Breast epithelium (tissue), 4 donors: ENCODE measurements around the gene STIP1. TPM values are rescaled to one million over a fixed set of nuclear protein-coding genes. Genes with fewer than 3 reads are reported as not detected.

ENCODE experiments used
- DNase-seq, 2 donors: peaks; one replicate each; pipeline ENCODE4 v3.0.0-alpha.2; 2019; ENCODE audit warnings: low spot score in 2 of 2
- H3K27ac ChIP-seq, 2 donors: fragments of 200-600 bp; sonication (generic) in 1 of 2; one replicate each; pipeline ENCODE4 v1.5.1; 2016 to 2019; ENCODE audit warnings: mild to moderate bottlenecking in 1 of 2
- H3K27me3 ChIP-seq, 2 donors: fragments of 200-600 bp; sonication (generic) in 1 of 2; one replicate each; pipeline versions ENCODE4 v1.5.1 to v1.6.0; 2017 to 2019; ENCODE audit warnings: control low read depth in 1 of 2, mild to moderate bottlenecking in 1 of 2
- H3K36me3 ChIP-seq: fragments of 200-600 bp; one replicate; pipeline ENCODE4 v1.5.1; 2019
- H3K4me1 ChIP-seq, 2 donors: fragments of 200-600 bp; sonication (generic); one replicate each; pipeline ENCODE4 v1.5.1; 2016 to 2019; ENCODE audit warnings: control low read depth in 1 of 2
- H3K4me3 ChIP-seq, 3 donors: fragments of 200-600 bp; sonication (generic); 1 replicate in 2 of 3; 2 replicates in 1 of 3; pipeline ENCODE4 v1.5.1; 2016 to 2019; ENCODE audit warnings: mild to moderate bottlenecking in 3 of 3, moderate library complexity in 2 of 3
- H3K9me3 ChIP-seq, 2 donors: fragments of 200-600 bp; sonication (generic) in 1 of 2; one replicate each; pipeline ENCODE4 v1.5.1; 2016 to 2019; ENCODE audit warnings: control low read depth in 1 of 2
- CTCF ChIP-seq, 3 donors: fragments of 450-650 bp; IDR thresholded peaks; one replicate each; pipeline ENCODE4 v1.5.1; 2016 to 2017; ENCODE audit warnings: antibody characterized with exemption in 3 of 3, mild to moderate bottlenecking in 3 of 3, moderate library complexity in 3 of 3
- POLR2A ChIP-seq: fragments of 450-650 bp; IDR thresholded peaks from one replicate; pipeline ENCODE4 v1.6.1; 2016; ENCODE audit warnings: antibody characterized with exemption, mild to moderate bottlenecking, moderate library complexity
- POLR2AphosphoS5 ChIP-seq, 3 donors: sonication (generic); formaldehyde crosslinking; IDR thresholded peaks; one replicate each; pipeline ENCODE4 v1.6.1; 2017; ENCODE audit warnings: antibody characterized with exemption in 3 of 3
- intact Hi-C: fragments of 100-400 bp; cut with DNase I; formaldehyde crosslinking; loops from one replicate; pipeline ENCODE4 v1.15.1; 2023; ENCODE audit warnings: low total_unique reads
- total RNA-seq, 3 donors: library from RNA; depleted of rRNA; stranded (reverse); fragments of >200 nt; gene quantifications; one replicate each; pipeline ENCODE4 v1.1.0, GENCODE V29; 2016

The STIP1 gene
- total RNA-seq, 3 donors from 2014 or later, result 88.5 to 114 (median 106) TPM

- H3K27ac ChIP-seq, result no peak overlapping the region
- intact Hi-C loops, result no loop called here
- H3K36me3 ChIP-seq, result no peaks in the 10 kb centered on the region
- TF ChIP-seq POLR2A (no peak), CTCF (IDR thresholded peaks at IDR 0.05) (no peak), POLR2AphosphoS5 (IDR thresholded peaks at IDR 0.05) (no peak)
- H3K4me1 ChIP-seq, result peaks cover 12 to 16% of the 10 kb centered on the region in 2 donors
- no peak overlapping the region for H3K4me3 ChIP-seq
- DNase-seq, result no peak
- no peaks in the 10 kb centered on the region for H3K27me3 ChIP-seq
- no peaks in the 10 kb centered on the region for H3K9me3 ChIP-seq
These were observed 45.6 kb downstream of the STIP1 start for GRCh38 chr11:64231546-64231945.

GRCh38 chr11:64232182-64232966 lies 46.4 kb downstream of the STIP1 start:
- intact Hi-C loops, result no loop called here
- H3K27me3 ChIP-seq, result no peaks in the 10 kb centered on the region
- no peaks in the 10 kb centered on the region for H3K36me3 ChIP-seq
- no peak overlapping the region for H3K4me3 ChIP-seq
- no peaks in the 10 kb centered on the region for H3K9me3 ChIP-seq
- DNase-seq, result no peak
- no peak overlapping the region for H3K27ac ChIP-seq
- TF ChIP-seq POLR2AphosphoS5 (IDR thresholded peaks at IDR 0.05) (no peak), CTCF (IDR thresholded peaks at IDR 0.05) (no peak), POLR2A (no peak)
- H3K4me1 ChIP-seq, result peaks cover 8 to 16% of the 10 kb centered on the region in 2 donors

GRCh38 chr11:64232967-64233315 lies 47.0 kb downstream of the STIP1 start:
- intact Hi-C loops, result no loop called here
- H3K27ac ChIP-seq, result no peak overlapping the region
- no peaks in the 10 kb centered on the region for H3K36me3 ChIP-seq
- TF ChIP-seq POLR2A (no peak), POLR2AphosphoS5 (IDR thresholded peaks at IDR 0.05) (no peak), CTCF (IDR thresholded peaks at IDR 0.05) (no peak)
- no peak for DNase-seq
- H3K27me3 ChIP-seq, result no peaks in the 10 kb centered on the region
- no peaks in the 10 kb centered on the region for H3K9me3 ChIP-seq
- no peak overlapping the region for H3K4me3 ChIP-seq
- peaks cover 8 to 16% of the 10 kb centered on the region in 2 donors for H3K4me1 ChIP-seq

GRCh38 chr11:64233913-64234586 lies 48.1 kb downstream of the STIP1 start, which contains the start of gene VEGFB:
Gene VEGFB (plus strand): TSS chr11:64234584. CDS start chr11:64234834, 250 bp downstream.
- TF ChIP-seq POLR2A (peak; percentile 24), CTCF (IDR thresholded peaks at IDR 0.05) (no peak), POLR2AphosphoS5 (IDR thresholded peaks at IDR 0.05) (peak in 2 of 3 donors; percentile 20 to 32)
- Histone ChIP-seq H3K27me3 (no peaks in the 10 kb centered on the region), H3K36me3 (no peaks in the 10 kb centered on the region), H3K4me1 (peaks cover 8 to 16% of the 10 kb centered on the region in 2 donors), H3K4me3 (peak within 1 kb of the TSS; percentile 71 to 96 (median 75)), H3K27ac (peak within 1 kb of the TSS; percentile 78 to 94), H3K9me3 (no peaks in the 10 kb centered on the region)
- intact Hi-C loops, result no loop called here
- DNase-seq, result no peak
